Measurements from ENCODE around the gene MEX3C.

The MEX3C gene

GRCh38 chr18:51197661-51198424, at the start of gene MEX3C:
TSS of gene MEX3C (minus strand) at chr18:51197681. CDS start at chr18:51197320, 361 bp downstream.
- no peaks in the 10 kb centered on the region for H3K27me3 Mint-ChIP-seq
- peak within 1 kb of the TSS; percentile 84 to 96 for H3K4me3 Mint-ChIP-seq
- peaks cover 0 to 3% of the 10 kb centered on the region in 2 donors for H3K9me3 Mint-ChIP-seq
- peaks cover 28% of the 10 kb centered on the region for H3K4me1 Mint-ChIP-seq
- ATAC-seq (peak; percentile 85), DNase-seq (peak; percentile 99)
- peak within 1 kb of the TSS; percentile 97 for H3K27ac Mint-ChIP-seq

GRCh38 chr18:51241226-51241625, 43.7 kb upstream of the MEX3C start:
- ATAC-seq (no peak), DNase-seq (no peak)
- Mint-ChIP-seq H3K4me3 (no peak overlapping the region), H3K27me3 (no peaks in the 10 kb centered on the region), H3K27ac (no peak overlapping the region), H3K9me3 (no peaks in the 10 kb centered on the region), H3K4me1 (peaks cover 4% of the 10 kb centered on the region)

- Mint-ChIP-seq H3K4me3 (peak overlapping the region in 1 of 2 donors; percentile 30), H3K27me3 (peaks cover 14% of the 10 kb centered on the region), H3K27ac (peak overlapping the region in 1 of 2 donors; percentile 66), H3K4me1 (peaks cover 27% of the 10 kb centered on the region), H3K9me3 (no peaks in the 10 kb centered on the region)
- DNase-seq (peak in 1 of 2 donors; percentile 29), ATAC-seq (peak; percentile 69)
These were observed 38.7 kb upstream of the MEX3C start for GRCh38 chr18:51236225-51236624.

GRCh38 chr18:51235009-51235789, 37.7 kb upstream of the MEX3C start:
- peaks cover 27% of the 10 kb centered on the region for H3K4me1 Mint-ChIP-seq
- peaks cover 14% of the 10 kb centered on the region for H3K27me3 Mint-ChIP-seq
- DNase-seq (peak; percentile 33 to 62), ATAC-seq (peak; percentile 97)
- H3K4me3 Mint-ChIP-seq: peak overlapping the region; percentile 55 to 66
- H3K9me3 Mint-ChIP-seq: no peaks in the 10 kb centered on the region
- H3K27ac Mint-ChIP-seq: peak overlapping the region; percentile 5 to 77

GRCh38 chr18:51234117-51235008, 36.9 kb upstream of the MEX3C start:
- peaks cover 14% of the 10 kb centered on the region for H3K27me3 Mint-ChIP-seq
- peak overlapping the region in 1 of 2 donors; percentile 5 for H3K27ac Mint-ChIP-seq
- peak in 1 of 2 donors; percentile 22 for DNase-seq
- ATAC-seq: peak; percentile 70
- peak overlapping the region; percentile 55 to 66 for H3K4me3 Mint-ChIP-seq
- no peaks in the 10 kb centered on the region for H3K9me3 Mint-ChIP-seq
- peaks cover 27% of the 10 kb centered on the region for H3K4me1 Mint-ChIP-seq

GRCh38 chr18:51229328-51229727, 31.8 kb upstream of the MEX3C start:
- peaks cover 4% of the 10 kb centered on the region for H3K4me1 Mint-ChIP-seq
- no peak overlapping the region for H3K4me3 Mint-ChIP-seq
- DNase-seq: no peak
- H3K27me3 Mint-ChIP-seq: peaks cover 14% of the 10 kb centered on the region
- H3K9me3 Mint-ChIP-seq: peaks cover 0 to 6% of the 10 kb centered on the region in 2 donors
- H3K27ac Mint-ChIP-seq: no peak overlapping the region
- ATAC-seq: peak; percentile 31

GRCh38 chr18:51227660-51228059, 30.2 kb upstream of the MEX3C start:
- DNase-seq (no peak), ATAC-seq (no peak)
- no peak overlapping the region for H3K4me3 Mint-ChIP-seq
- H3K4me1 Mint-ChIP-seq: no peaks in the 10 kb centered on the region
- H3K27ac Mint-ChIP-seq: no peak overlapping the region
- H3K27me3 Mint-ChIP-seq: peaks cover 5% of the 10 kb centered on the region
- H3K9me3 Mint-ChIP-seq: peaks cover 0 to 6% of the 10 kb centered on the region in 2 donors

GRCh38 chr18:51226587-51227350, 29.3 kb upstream of the MEX3C start:
- no peak overlapping the region for H3K27ac Mint-ChIP-seq
- H3K4me1 Mint-ChIP-seq: no peaks in the 10 kb centered on the region
- H3K9me3 Mint-ChIP-seq: peaks cover 3 to 7% of the 10 kb centered on the region in 2 donors
- H3K4me3 Mint-ChIP-seq: no peak overlapping the region
- no peak for ATAC-seq
- H3K27me3 Mint-ChIP-seq: no peaks in the 10 kb centered on the region
- no peak for DNase-seq

GRCh38 chr18:51226068-51226467, 28.6 kb upstream of the MEX3C start:
- Mint-ChIP-seq H3K4me1 (no peaks in the 10 kb centered on the region), H3K4me3 (no peak overlapping the region), H3K27ac (no peak overlapping the region), H3K27me3 (no peaks in the 10 kb centered on the region), H3K9me3 (peaks cover 8 to 14% of the 10 kb centered on the region in 2 donors)
- no peak for DNase-seq
- no peak for ATAC-seq

- Mint-ChIP-seq H3K27ac (no peak overlapping the region), H3K9me3 (peaks cover 6 to 7% of the 10 kb centered on the region in 2 donors), H3K4me1 (peaks cover 16% of the 10 kb centered on the region), H3K27me3 (no peaks in the 10 kb centered on the region), H3K4me3 (no peak overlapping the region)
- DNase-seq (no peak), ATAC-seq (no peak)
These were observed 15.1 kb upstream of the MEX3C start for GRCh38 chr18:51212606-51213005.

GRCh38 chr18:51211552-51211951, 14.1 kb upstream of the MEX3C start:
- H3K27ac Mint-ChIP-seq: peak overlapping the region; percentile 13 to 94
- peak; percentile 98 for ATAC-seq

GRCh38 chr18:51196811-51197660, 445 bp downstream of the MEX3C start:
- Mint-ChIP-seq H3K4me1 (peaks cover 36% of the 10 kb centered on the region), H3K4me3 (peak overlapping the region; percentile 84 to 96), H3K27ac (peak overlapping the region; percentile 97), H3K9me3 (peaks cover 0 to 3% of the 10 kb centered on the region in 2 donors), H3K27me3 (no peaks in the 10 kb centered on the region)
- ATAC-seq (peak; percentile 78), DNase-seq (peak in 1 of 2 donors; percentile 56)

More at GRCh38 chr18:51211552-51211951, 14.1 kb upstream of the MEX3C start:
- peak; percentile 42 to 83 for DNase-seq
- peaks cover 16% of the 10 kb centered on the region for H3K4me1 Mint-ChIP-seq
- H3K9me3 Mint-ChIP-seq: peaks cover 6 to 7% of the 10 kb centered on the region in 2 donors
- H3K4me3 Mint-ChIP-seq: peak overlapping the region in 1 of 2 donors; percentile 7
- no peaks in the 10 kb centered on the region for H3K27me3 Mint-ChIP-seq

GRCh38 chr18:51196118-51196810, 1.2 kb downstream of the MEX3C start:
- peak overlapping the region; percentile 64 to 79 for H3K4me3 Mint-ChIP-seq
- H3K9me3 Mint-ChIP-seq: peaks cover 0 to 3% of the 10 kb centered on the region in 2 donors
- peak overlapping the region; percentile 97 for H3K27ac Mint-ChIP-seq
- DNase-seq: peak; percentile 60 to 68
- peaks cover 44% of the 10 kb centered on the region for H3K4me1 Mint-ChIP-seq
- ATAC-seq: peak; percentile 8
- no peaks in the 10 kb centered on the region for H3K27me3 Mint-ChIP-seq

Measured in stimulated activated naive CD8-positive, alpha-beta T cell treated with anti-CD3 and anti-CD28 coated beads, Interleukin-15, amount 100 ng/mL, for 72 hours (primary cell).